ENCODE data around the gene WDR11. TPM values are rescaled to one million over a fixed set of nuclear protein-coding genes. Genes with fewer than 3 reads are reported as not detected.

WDR11 gene
- total and polyA plus RNA-seq, 9 of the 15 experiments (the other 6 are each of a cell fraction or from before 2014, with no cell fraction given) = 12.4 to 50.7 (median 23.6) TPM

DNA sequence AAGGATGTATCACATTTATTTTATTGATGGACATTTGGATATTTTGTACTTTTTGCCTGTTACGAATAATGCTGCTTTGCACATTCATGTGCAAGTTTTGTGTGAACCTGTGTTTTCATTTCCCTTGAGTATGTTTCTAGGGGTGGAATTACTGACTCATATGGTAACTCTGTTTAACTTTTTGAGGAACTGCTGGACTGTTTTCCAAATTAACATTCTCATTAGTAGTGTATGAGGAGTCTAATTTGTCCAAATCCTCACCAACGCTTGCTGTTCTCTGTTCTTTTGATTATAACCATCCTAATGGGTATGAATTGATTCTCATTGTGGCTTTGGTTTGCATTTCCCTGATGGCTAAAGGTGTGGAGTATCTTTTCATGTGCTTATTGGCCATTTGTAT, 3.2 kb downstream of the WDR11 start:
- TF ChIP-seq E2F4 (CRISPR knock-in tag; IDR thresholded peaks at IDR 0.05; ENCODE audit: low read depth) (no peak), ZKSCAN3 (CRISPR knock-in tag; IDR thresholded peaks at IDR 0.05) (no peak), CHD4 (IDR thresholded peaks at IDR 0.05; ENCODE audit: insufficient read depth, insufficient replicate concordance, low read depth, low read length, poor library complexity, severe bottlenecking) (no peak), XRCC4 (IDR thresholded peaks at IDR 0.05; ENCODE audit: extremely low read depth, insufficient read depth, insufficient read length) (no peak)
- TF ChIP-seq, protein P1, sequence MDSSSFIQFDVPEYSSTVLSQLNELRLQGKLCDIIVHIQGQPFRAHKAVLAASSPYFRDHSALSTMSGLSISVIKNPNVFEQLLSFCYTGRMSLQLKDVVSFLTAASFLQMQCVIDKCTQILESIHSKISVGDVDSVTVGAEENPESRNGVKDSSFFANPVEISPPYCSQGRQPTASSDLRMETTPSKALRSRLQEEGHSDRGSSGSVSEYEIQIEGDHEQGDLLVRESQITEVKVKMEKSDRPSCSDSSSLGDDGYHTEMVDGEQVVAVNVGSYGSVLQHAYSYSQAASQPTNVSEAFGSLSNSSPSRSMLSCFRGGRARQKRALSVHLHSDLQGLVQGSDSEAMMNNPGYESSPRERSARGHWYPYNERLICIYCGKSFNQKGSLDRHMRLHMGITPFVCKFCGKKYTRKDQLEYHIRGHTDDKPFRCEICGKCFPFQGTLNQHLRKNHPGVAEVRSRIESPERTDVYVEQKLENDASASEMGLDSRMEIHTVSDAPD (CRISPR knock-in tag; IDR thresholded peaks at IDR 0.05) = no peak
- H3K27me3 ChIP-seq (ENCODE audit: control insufficient read depth in 2 of 2, insufficient read depth in 2 of 2, low read length in 2 of 2) = no peaks in the 10 kb centered on the region
- H3K36me3 ChIP-seq (ENCODE audit: control insufficient read depth, insufficient read depth, low read length) = peaks cover 27% of the 10 kb centered on the region; the same call in 2 of the 3 replicates
- no peaks in the 10 kb centered on the region for H3K9me1 ChIP-seq (ENCODE audit: control insufficient read depth, insufficient read depth, low read length)
- ATAC-seq = no peak
- no peak overlapping the region for H3K27ac ChIP-seq (ENCODE audit: extremely low read depth, low read depth, low read length)
- CTCF ChIA-PET (ENCODE audit: low intra/inter-chr PET ratio) = no interaction called here
- no peak overlapping the region for H3K4me2 ChIP-seq (ENCODE audit: insufficient read depth, low read length)
- BruUV-seq (replicated peaks) = no TSS peak
- no peaks in the 10 kb centered on the region for H3K4me1 ChIP-seq (replicated peaks in 1 of 2; ENCODE audit: control insufficient read depth in 2 of 2, insufficient read depth in 2 of 2, low read length in 2 of 2)
- no peak for FAIRE-seq
- POLR2A ChIA-PET = no interaction called here
- intact Hi-C loops (cut with micrococcal nuclease) (no loop called here), in situ Hi-C loops (cut with MboI) (no loop called here)
- H3K9ac ChIP-seq (ENCODE audit: insufficient read depth in 1 of 2, low read depth in 2 of 2, low read length in 2 of 2) = no peak overlapping the region
- H3K79me2 ChIP-seq (ENCODE audit: control insufficient read depth, insufficient read depth, low read length) = peaks cover 23% of the 10 kb centered on the region
- H3K9me3 ChIP-seq (replicated peaks; ENCODE audit: control insufficient read depth, insufficient read depth, low read depth, low read length) = no peaks in the 10 kb centered on the region
- no peaks in the 10 kb centered on the region for H4K20me1 ChIP-seq (replicated peaks; ENCODE audit: control insufficient read depth, insufficient read depth, low read length)
- 100% methylated on average over 2 of the region's 2 CpGs for WGBS (ENCODE audit: insufficient coverage, low coverage, missing lambda C conversion rate)
- no peak for DNase-seq (ENCODE audit: extremely low read depth in 1 of 4, low spot score in 3 of 4)
- no peak overlapping the region for H3K4me3 ChIP-seq
- H2AFZ ChIP-seq (ENCODE audit: low read depth, low read length) = no peak overlapping the region

All from K562 (cell line).